GM19023 (cell line): ENCODE measurements around the gene EPHA4.

Source experiments
- ATAC-seq: cut with Tn5 transposase; IDR thresholded peaks from one replicate; pipeline ENCODE4 v1.9.1; 2021; ENCODE audit warnings: mild to moderate bottlenecking, moderate library complexity; ENCODE audit not compliant: unreplicated experiment

The EPHA4 gene

DNA sequence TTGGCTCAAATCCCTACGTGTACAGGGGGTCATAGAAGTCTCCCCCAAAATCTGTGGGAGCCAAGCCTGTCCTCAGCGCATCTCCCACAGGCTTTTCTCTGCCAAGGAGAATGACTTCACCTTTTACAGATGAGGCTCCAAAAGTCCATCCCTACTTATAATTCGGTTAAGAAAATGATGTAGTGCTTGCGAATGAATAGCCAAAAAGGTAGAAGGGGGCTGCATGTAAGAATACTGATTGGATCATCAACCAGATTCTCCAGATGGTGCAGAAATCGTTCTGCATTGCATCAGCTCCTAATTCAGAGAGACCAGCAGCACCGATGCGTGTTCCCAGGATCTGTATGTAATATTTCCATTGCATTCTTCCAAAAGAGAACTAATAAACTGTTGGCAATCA, 91.9 kb downstream of the EPHA4 start:
- no peak for ATAC-seq

DNA sequence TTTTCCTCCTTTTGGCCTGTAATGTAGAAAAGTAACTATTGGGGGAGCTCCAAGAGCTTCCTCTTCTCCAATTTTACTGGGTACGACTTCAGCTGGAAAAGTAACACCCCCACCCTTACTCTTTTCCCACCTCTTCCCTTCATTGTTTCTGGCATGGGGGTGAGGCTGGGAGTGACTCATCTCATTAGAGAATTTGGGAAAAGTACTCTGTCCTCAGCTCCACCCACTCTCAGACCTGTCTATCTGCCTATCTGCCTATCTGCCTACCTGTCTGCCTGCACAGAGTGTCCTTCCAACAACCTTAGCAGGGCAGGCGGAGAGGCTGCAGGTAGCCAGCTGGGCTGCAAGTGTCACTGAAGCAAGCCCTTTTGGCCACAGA, 93.6 kb downstream of the EPHA4 start:
- no peak for ATAC-seq

DNA sequence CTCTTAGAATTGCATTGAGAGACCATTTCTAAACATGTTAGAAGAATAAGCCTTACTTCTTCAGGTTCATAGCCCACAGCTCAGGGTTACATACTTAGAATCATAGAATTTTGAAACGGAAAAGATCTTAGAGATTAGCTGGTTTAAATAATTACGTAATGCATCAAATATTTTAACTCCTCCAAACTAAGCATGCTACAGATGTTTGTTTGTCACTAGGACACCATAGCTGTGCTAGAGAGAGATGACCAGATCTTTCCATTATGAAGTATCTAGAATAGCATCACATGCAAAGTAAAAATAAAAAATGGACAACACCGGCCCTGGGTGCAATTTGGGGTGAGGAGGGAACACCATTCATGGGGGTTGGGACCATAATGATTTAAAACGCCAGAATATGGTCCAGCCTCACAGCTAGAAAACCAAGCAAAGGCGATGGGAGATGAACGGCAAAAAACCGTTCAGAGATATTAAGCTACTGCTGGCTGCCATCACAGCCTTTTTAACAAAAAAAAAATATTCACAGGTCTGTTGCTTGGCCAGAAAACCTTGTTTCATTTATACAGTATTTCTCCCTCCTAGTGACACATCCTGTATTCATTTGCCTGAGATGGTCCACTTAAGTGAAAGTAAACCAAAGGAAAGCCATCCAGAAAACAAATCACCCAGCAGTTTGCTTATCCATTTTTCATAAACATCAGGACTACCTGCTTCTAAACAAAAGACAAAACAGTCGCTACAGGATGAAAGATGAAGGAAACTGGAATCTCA, 94.2 kb downstream of the EPHA4 start:
- no peak for ATAC-seq

GRCh38 chr2:221476195-221476594, 95.9 kb downstream of the EPHA4 start:
- ATAC-seq = no peak

DNA sequence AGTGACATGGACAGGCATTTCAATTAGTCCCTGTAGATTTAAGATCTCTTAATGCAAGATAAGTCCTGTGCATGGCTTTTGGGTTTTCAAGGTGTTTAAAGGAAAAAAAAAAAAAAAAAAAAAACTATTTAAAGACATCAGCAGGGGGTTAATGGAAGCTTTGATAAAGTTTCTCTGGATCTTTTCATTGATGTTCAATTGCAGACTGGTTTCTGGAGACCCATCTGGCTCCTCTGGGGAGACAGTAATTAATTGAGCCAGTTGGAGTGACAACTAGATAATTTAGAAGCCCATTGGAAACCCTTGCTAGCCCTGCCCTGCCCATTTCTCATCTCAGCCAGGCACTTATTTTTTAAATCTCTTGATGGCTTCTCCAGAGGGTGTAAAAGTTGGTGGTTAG, 98.7 kb downstream of the EPHA4 start:
- ATAC-seq = no peak

- ATAC-seq = no peak
These were observed 103.8 kb downstream of the EPHA4 start for GRCh38 chr2:221468317-221468716.

GRCh38 chr2:221467610-221468009, 104.5 kb downstream of the EPHA4 start:
- no peak for ATAC-seq

GRCh38 chr2:221466744-221467143, 105.4 kb downstream of the EPHA4 start:
- ATAC-seq = no peak

DNA sequence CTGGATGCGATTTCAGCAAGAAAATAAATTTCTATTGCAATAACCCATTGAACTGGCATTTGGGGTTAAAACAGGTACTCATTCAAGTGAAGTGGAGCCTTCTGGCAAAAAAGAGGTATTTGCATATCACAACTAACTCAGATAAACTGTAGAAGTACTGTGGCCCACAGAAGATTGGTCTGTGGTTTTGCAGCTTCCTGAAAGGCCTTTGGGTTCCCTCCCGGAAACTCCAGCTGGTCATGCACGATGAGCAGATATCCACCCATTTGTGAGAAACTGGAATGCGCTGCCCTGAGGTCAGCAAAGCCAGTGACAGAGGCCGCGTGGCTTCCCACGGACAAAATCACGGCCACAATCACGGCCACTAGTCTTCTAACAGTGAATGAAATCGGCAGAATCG, 106.3 kb downstream of the EPHA4 start:
- ATAC-seq = no peak

GRCh38 chr2:221464971-221465370, 107.1 kb downstream of the EPHA4 start:
- no peak for ATAC-seq

GRCh38 chr2:221463241-221463896, 108.7 kb downstream of the EPHA4 start:
- no peak for ATAC-seq

DNA sequence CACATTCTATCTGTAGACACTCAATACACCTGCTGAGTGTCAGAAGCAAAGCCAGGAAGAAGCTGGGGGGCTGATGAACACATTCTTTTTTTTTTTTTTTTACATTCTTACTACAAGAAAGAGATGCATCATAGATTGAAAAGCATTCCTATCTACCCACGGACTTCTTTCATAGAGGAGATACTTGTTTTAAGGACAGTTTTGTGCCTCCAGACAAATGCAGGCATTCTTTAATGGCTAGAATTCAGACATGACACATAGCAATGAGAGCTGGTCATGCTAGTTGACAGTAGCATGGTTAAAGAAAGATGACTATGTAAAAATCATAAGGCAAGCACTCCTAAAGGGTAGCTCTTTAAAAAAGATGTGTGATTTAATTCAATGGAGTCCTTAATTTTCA, 110.2 kb downstream of the EPHA4 start:
- no peak for ATAC-seq

- ATAC-seq = no peak
These were observed 112.0 kb downstream of the EPHA4 start for GRCh38 chr2:221460136-221460535.

GRCh38 chr2:221458578-221458977, 113.5 kb downstream of the EPHA4 start:
- ATAC-seq = no peak

GRCh38 chr2:221455214-221455613, 116.9 kb downstream of the EPHA4 start:
- no peak for ATAC-seq

DNA sequence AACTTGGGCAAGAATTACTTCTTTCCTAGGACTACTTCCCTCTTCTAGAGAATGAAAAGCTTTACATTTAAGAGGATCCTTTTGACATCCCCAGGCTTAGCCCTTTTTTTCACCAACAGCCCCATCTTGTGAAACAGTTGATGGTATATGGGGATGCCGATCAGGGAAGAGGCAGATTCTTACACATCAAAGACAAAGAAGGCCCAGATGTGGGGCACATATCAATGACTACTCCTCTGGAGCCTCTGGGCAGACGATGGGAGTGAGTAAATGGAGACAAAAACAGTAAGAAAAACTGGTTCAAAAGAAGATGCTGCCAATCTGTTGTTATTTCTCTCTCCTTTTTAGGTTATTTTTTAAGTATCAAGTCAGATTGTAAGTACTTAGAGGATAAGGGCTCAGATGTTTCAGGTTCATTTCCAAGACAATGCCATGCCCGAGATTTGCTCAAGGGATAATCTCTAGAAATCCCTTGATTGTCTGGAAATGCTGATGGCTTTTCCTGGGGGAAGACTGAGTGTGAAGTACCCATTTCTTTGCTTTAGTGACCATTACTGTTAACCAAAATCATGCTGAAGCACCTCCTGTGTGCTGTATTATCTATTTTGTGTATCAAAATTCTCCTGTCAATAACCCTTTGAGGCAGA, 117.5 kb downstream of the EPHA4 start:
- ATAC-seq = no peak

DNA sequence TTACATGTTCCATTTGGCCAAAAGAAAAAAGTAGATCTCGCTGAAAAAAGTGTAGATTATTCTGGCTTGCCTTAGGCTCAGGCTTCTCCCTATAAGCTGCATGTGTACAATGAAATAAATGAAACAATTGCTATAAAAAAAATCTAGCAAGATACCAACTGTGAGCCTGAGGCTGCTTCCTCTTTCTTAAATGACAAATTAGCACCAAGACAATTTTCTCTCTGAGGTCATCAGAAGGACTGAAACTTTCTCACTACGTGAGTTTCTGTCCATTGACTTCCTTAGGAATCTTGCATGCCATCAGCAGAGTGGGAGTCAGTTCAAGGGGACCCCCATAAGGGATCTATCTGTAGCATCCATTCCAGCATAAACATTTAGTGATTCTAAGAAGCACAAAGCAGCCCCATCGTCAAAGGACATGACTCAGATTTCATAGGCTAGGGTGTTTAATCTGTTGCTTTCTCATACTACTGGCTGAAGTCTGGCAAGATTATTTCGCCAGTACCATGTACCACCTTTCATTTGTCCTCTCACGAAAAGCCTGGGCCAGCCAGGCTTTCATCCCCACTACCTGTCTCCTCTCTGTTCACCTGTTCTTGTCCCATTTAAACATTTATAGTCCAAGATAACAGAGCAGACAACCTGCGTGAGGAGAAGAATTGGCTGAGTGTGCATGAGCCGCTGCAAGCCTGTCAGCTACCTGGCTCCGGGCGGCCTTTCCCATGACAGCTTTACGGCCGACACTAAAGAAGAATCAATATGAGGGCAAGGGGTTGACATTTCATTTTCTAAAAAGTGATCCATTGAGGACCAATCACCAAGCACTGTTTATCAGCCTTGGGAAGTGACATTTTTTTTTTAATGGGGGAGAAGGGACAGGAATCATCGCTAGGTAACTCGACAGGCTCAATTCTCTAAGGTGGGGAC, 120.0 kb downstream of the EPHA4 start:
- no peak for ATAC-seq

DNA sequence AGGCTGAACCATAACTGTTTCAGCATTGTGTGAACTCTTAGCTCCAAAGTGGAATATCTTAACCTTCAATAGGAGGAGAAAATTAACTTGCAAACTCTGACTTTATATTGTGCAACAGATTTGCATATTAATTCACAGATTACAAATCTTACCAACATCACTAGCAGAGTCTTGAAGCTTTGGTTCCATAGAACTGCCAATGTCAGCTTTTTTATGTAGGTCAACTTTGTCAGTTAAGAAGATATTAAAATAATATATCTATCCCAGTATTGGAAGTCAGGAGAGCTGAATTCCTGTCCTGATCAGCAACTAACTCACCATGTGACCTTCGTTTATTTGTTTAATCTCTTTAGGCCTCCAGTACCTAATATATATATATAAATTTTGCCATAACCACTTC, 121.8 kb downstream of the EPHA4 start:
- ATAC-seq = no peak

DNA sequence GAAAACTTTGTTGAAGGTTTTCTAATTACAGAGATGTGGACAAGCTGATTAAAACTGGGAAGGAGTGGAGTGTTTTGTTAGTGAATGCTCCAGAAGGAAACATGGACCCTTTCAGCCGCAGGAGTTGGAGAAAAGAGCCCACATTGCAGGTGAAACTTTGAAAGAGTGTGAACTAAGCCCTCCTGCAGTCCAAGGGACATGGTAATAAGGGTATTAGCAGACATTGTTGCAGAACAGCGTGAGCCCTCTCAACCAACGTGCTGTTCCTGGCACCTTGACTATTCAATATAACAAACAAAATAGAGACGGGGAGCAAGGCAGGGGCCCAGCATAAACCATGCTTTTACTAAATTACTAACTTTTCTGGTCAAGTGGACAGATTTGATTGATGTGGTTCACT, 122.7 kb downstream of the EPHA4 start:
- ATAC-seq = no peak

GRCh38 chr2:221448844-221449390, 123.2 kb downstream of the EPHA4 start:
- no peak for ATAC-seq
